Loucy (cell line): ENCODE data around the gene PALD1.

ENCODE experiments used
- H2AFZ ChIP-seq: fragments of 200-600 bp; sonication (generic); 2 replicates; pipeline ENCODE4 v1.6.0; 2016; ENCODE audit warnings: antibody characterized with exemption, mild to moderate bottlenecking, low read length, moderate library complexity
- H3F3A ChIP-seq: fragments of 200-600 bp; 2 replicates; pipeline ENCODE4 v1.6.0; 2016; ENCODE audit warnings: antibody characterized with exemption, low read depth, mild to moderate bottlenecking
- H3K27me3 ChIP-seq: fragments of 200-600 bp; sonication (generic); 2 replicates; pipeline ENCODE4 v1.6.1; 2014; ENCODE audit warnings: low read length, mild to moderate bottlenecking; ENCODE audit not compliant: insufficient read depth, poor library complexity, severe bottlenecking
- H3K36me3 ChIP-seq: fragments of 200-600 bp; sonication (generic); 2 replicates; pipeline ENCODE4 v1.6.1; 2016; ENCODE audit warnings: low read length; ENCODE audit not compliant: insufficient read depth
- H3K4me1 ChIP-seq: fragments of 200-600 bp; sonication (generic); 2 replicates; pipeline ENCODE4 v1.5.1; 2014; ENCODE audit warnings: low read length, mild to moderate bottlenecking; ENCODE audit not compliant: insufficient read depth, poor library complexity, severe bottlenecking
- H3K4me2 ChIP-seq: fragments of 200-600 bp; sonication (generic); 2 replicates; pipeline ENCODE4 v1.6.0; 2014; ENCODE audit warnings: antibody characterized with exemption, low read length, low read depth, mild to moderate bottlenecking; ENCODE audit not compliant: poor library complexity, severe bottlenecking
- H3K4me3 ChIP-seq: fragments of 200-600 bp; sonication (generic); 2 replicates; pipeline ENCODE4 v1.5.1; 2014; ENCODE audit warnings: low read length, mild to moderate bottlenecking, mixed read lengths; ENCODE audit not compliant: poor library complexity, severe bottlenecking
- H3K79me2 ChIP-seq: fragments of 200-600 bp; sonication (generic); 2 replicates; pipeline ENCODE4 v1.6.1; 2014; ENCODE audit warnings: low read length; ENCODE audit not compliant: insufficient read depth
- H3K9ac ChIP-seq: fragments of 200-600 bp; sonication (generic); 2 replicates; pipeline ENCODE4 v1.6.0; 2014; ENCODE audit warnings: mild to moderate bottlenecking, low read depth, low read length, moderate library complexity; ENCODE audit not compliant: poor library complexity, severe bottlenecking
- H3K9me2 ChIP-seq: fragments of 200-600 bp; sonication (generic); replicated peaks from 2 replicates; pipeline ENCODE4 v1.6.1; 2016; ENCODE audit warnings: low read depth, low read length, mixed read lengths
- H3K9me3 ChIP-seq: fragments of 200-600 bp; sonication (generic); 2 replicates; pipeline ENCODE4 v1.6.1; 2014; ENCODE audit warnings: mild to moderate bottlenecking, antibody characterized with exemption, low read length, low read depth; ENCODE audit not compliant: insufficient read depth
- H4K20me1 ChIP-seq: fragments of 200-600 bp; sonication (generic); 2 replicates; pipeline ENCODE4 v1.6.0; 2014; ENCODE audit warnings: antibody characterized with exemption, low read length, mild to moderate bottlenecking; ENCODE audit not compliant: insufficient read depth, poor library complexity, severe bottlenecking
- EZH2phosphoT487 ChIP-seq: fragments of 200-600 bp; IDR thresholded peaks from 2 replicates; pipeline ENCODE4 v1.6.1; 2018; ENCODE audit warnings: antibody characterized with exemption, mild to moderate bottlenecking, moderate library complexity, borderline replicate concordance
- TF ChIP-seq, protein P1 (sequence below): fragments of 200-600 bp; sonication (generic); conservative IDR thresholded peaks from 2 replicates; pipeline ENCODE4 v1.5.1; 2014; ENCODE audit warnings: mild to moderate bottlenecking, antibody characterized with exemption, low read length

Gene PALD1

DNA sequence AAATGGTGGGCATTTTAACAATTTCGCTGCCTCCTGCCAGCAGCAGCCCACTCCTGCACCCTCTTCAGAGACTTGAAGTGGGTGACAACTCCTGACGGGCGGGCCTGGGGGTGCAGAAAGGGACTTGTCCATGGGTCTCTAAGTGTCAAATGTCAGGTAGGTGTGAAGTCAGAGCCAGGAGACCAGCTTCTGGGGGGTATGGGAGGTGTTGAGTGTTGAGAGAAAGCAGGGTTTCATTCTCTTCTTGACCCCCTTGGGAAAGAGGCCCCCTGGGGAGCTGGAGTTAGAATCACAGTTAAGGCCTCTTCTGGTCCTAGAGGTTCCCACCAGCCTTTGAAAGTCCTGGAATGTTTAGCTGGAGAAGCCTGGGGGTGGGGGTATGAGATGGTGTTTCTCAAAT, 11.6 kb upstream of the PALD1 start:
- H3K4me3 ChIP-seq, result no peak overlapping the region
- no peaks in the 10 kb centered on the region for H3K4me1 ChIP-seq
- no peaks in the 10 kb centered on the region for H3K9me3 ChIP-seq
- H3K9me2 ChIP-seq, result no peaks in the 10 kb centered on the region
- H3K4me2 ChIP-seq, result no peak overlapping the region
- no peaks in the 10 kb centered on the region for H4K20me1 ChIP-seq
- H3K79me2 ChIP-seq, result no peaks in the 10 kb centered on the region
- no peaks in the 10 kb centered on the region for H3F3A ChIP-seq
- no peaks in the 10 kb centered on the region for H3K27me3 ChIP-seq
- no peak overlapping the region for H3K9ac ChIP-seq
- H2AFZ ChIP-seq, result no peak overlapping the region
- H3K36me3 ChIP-seq, result no peaks in the 10 kb centered on the region
- TF ChIP-seq, protein P1, sequence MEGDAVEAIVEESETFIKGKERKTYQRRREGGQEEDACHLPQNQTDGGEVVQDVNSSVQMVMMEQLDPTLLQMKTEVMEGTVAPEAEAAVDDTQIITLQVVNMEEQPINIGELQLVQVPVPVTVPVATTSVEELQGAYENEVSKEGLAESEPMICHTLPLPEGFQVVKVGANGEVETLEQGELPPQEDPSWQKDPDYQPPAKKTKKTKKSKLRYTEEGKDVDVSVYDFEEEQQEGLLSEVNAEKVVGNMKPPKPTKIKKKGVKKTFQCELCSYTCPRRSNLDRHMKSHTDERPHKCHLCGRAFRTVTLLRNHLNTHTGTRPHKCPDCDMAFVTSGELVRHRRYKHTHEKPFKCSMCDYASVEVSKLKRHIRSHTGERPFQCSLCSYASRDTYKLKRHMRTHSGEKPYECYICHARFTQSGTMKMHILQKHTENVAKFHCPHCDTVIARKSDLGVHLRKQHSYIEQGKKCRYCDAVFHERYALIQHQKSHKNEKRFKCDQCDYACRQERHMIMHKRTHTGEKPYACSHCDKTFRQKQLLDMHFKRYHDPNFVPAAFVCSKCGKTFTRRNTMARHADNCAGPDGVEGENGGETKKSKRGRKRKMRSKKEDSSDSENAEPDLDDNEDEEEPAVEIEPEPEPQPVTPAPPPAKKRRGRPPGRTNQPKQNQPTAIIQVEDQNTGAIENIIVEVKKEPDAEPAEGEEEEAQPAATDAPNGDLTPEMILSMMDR, result no peak
- no peak for TF ChIP-seq EZH2phosphoT487

DNA sequence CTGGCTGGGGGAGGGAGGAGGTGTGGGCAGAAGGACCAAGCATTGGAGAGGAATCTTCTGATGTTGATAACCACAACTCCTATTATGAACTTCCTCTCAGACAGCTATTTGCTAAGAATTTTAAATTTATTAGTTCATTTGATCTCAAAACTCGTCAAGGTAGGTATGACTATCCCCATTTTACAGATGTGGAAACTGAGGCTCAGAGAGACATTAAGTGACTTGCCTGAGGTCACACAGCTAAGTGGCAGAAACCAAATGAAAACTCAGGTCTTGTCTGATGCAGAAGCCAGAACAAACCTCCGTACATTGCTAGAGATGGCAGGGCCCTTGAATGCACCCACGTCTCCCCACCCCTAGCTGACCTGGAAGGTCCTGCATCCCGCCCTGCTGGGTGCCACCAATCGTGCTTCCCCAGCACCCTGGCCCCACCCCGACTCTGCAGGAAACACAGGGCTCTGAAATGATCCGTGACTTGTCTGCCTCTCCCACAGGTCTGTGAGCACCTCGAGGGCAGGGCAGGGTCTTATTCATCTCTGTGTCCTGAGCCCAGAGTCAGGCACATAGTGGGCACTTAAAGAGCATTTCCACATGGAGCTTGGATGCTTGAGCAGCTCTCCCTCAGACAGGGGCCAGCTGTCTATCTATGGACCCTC, 5.6 kb upstream of the PALD1 start:
- H3K27me3 ChIP-seq, result no peaks in the 10 kb centered on the region
- H3K4me1 ChIP-seq, result peaks cover 12% of the 10 kb centered on the region
- H3K36me3 ChIP-seq, result no peaks in the 10 kb centered on the region
- no peak overlapping the region for H3K4me3 ChIP-seq
- H3K79me2 ChIP-seq, result no peaks in the 10 kb centered on the region
- no peak overlapping the region for H3K4me2 ChIP-seq
- H3K9ac ChIP-seq, result no peak overlapping the region
- no peak overlapping the region for H2AFZ ChIP-seq
- no peaks in the 10 kb centered on the region for H3K9me2 ChIP-seq
- TF ChIP-seq EZH2phosphoT487, result no peak
- TF ChIP-seq, protein P1, result no peak
- H3K9me3 ChIP-seq, result no peaks in the 10 kb centered on the region
- H4K20me1 ChIP-seq, result no peaks in the 10 kb centered on the region
- H3F3A ChIP-seq, result 0 out of 2 replicates have a peak, but pooled peaks cover 9% of the 10 kb centered on the region

DNA sequence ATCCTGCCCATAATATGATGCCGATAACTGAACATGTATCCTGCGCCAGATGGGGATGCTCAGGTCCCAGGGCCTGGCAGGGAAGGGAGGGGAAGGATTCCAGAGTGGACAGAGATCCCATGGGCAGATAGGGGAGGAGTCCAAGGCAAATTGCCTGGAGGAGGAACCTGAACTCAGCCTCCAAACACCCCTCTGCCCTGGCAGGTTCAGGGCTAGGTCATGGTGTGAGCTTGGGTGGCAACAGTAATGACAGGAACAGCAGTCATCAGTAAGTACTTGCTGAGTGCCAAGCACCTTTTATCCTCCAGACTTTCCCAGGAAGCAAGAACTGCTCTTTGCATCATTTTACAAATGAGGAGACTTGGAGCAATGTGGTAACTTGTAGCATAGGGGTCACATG, 3.8 kb upstream of the PALD1 start:
- Histone ChIP-seq H3K9ac (no peak overlapping the region), H3K4me3 (no peak overlapping the region), H3K79me2 (peaks cover 10% of the 10 kb centered on the region), H2AFZ (no peak overlapping the region), H3K4me2 (no peak overlapping the region), H3K4me1 (peaks cover 27% of the 10 kb centered on the region), H3F3A (0 out of 2 replicates have a peak, but pooled peaks cover 9% of the 10 kb centered on the region), H3K9me2 (no peaks in the 10 kb centered on the region), H3K36me3 (no peaks in the 10 kb centered on the region), H3K27me3 (no peaks in the 10 kb centered on the region), H3K9me3 (no peaks in the 10 kb centered on the region), H4K20me1 (no peaks in the 10 kb centered on the region)
- no peak for TF ChIP-seq EZH2phosphoT487
- TF ChIP-seq, protein P1, result no peak
